ENCODE measurements around the gene NCKAP5. TPM values are rescaled to one million over a fixed set of nuclear protein-coding genes. Genes with fewer than 3 reads are reported as not detected.
"Not testable (repeated sequence)": the region's sequence is repeated elsewhere in the genome, so short reads cannot be mapped to it uniquely, and the experiment has no call there.

NCKAP5 gene
- total RNA-seq, 1 experiment from 2014 or later, result 1.1 TPM

GRCh38 chr2:132811148-132811915 lies 756.9 kb downstream of the NCKAP5 start:
- no peak for DNase-seq (ENCODE audit: low read depth)

GRCh38 chr2:132809962-132810361 lies 758.3 kb downstream of the NCKAP5 start:
- DNase-seq (ENCODE audit: low read depth), result not testable (repeated sequence)

GRCh38 chr2:132804051-132804450 lies 764.2 kb downstream of the NCKAP5 start:
- peak; percentile 74 for DNase-seq (ENCODE audit: low read depth)

- DNase-seq (ENCODE audit: low read depth), result no peak
Measured at GRCh38 chr2:132798341-132798740, 769.9 kb downstream of the NCKAP5 start.

- DNase-seq (ENCODE audit: low read depth), result peak; percentile 44
Measured at GRCh38 chr2:132797556-132797955, 770.7 kb downstream of the NCKAP5 start.

- no peak for DNase-seq (ENCODE audit: low read depth)
Measured at GRCh38 chr2:132797071-132797470, 771.2 kb downstream of the NCKAP5 start.

- no peak for DNase-seq (ENCODE audit: low read depth)
Measured at GRCh38 chr2:132795220-132795619, 773.0 kb downstream of the NCKAP5 start.

GRCh38 chr2:132793532-132793931 lies 774.7 kb downstream of the NCKAP5 start:
- DNase-seq (ENCODE audit: low read depth), result no peak

- no peak for DNase-seq (ENCODE audit: low read depth)
Measured at GRCh38 chr2:132790207-132790785, 778.0 kb downstream of the NCKAP5 start.

- no peak for DNase-seq (ENCODE audit: low read depth)
Measured at GRCh38 chr2:132789066-132789465, 779.2 kb downstream of the NCKAP5 start.

GRCh38 chr2:132788310-132788838 lies 779.9 kb downstream of the NCKAP5 start:
- no peak for DNase-seq (ENCODE audit: low read depth)

- no peak for DNase-seq (ENCODE audit: low read depth)
Measured at GRCh38 chr2:132783883-132784282, 784.4 kb downstream of the NCKAP5 start.

- no peak for DNase-seq (ENCODE audit: low read depth)
Measured at GRCh38 chr2:132782176-132782783, 786.0 kb downstream of the NCKAP5 start.

- DNase-seq (ENCODE audit: low read depth), result no peak
Measured at GRCh38 chr2:132780651-132781050, 787.6 kb downstream of the NCKAP5 start.

- peak; percentile 15 for DNase-seq (ENCODE audit: low read depth)
Measured at GRCh38 chr2:132779206-132779721, 789.0 kb downstream of the NCKAP5 start.

GRCh38 chr2:132776287-132776686 lies 792.0 kb downstream of the NCKAP5 start:
- no peak for DNase-seq (ENCODE audit: low read depth)

- DNase-seq (ENCODE audit: low read depth), result no peak
Measured at GRCh38 chr2:132774189-132774588, 794.1 kb downstream of the NCKAP5 start.

GRCh38 chr2:132773331-132773730 lies 794.9 kb downstream of the NCKAP5 start:
- DNase-seq (ENCODE audit: low read depth), result no peak

- DNase-seq (ENCODE audit: low read depth), result no peak
Measured at GRCh38 chr2:132772340-132772739, 795.9 kb downstream of the NCKAP5 start.

GRCh38 chr2:132766573-132766972 lies 801.7 kb downstream of the NCKAP5 start:
- no peak for DNase-seq (ENCODE audit: low read depth)

GRCh38 chr2:132761437-132761836 lies 806.8 kb downstream of the NCKAP5 start:
- no peak for DNase-seq (ENCODE audit: low read depth)

- no peak for DNase-seq (ENCODE audit: low read depth)
Measured at GRCh38 chr2:132760971-132761370, 807.3 kb downstream of the NCKAP5 start.

- no peak for DNase-seq (ENCODE audit: low read depth)
Measured at GRCh38 chr2:132760405-132760804, 807.9 kb downstream of the NCKAP5 start.

Measured in RPMI7951 (cell line).